Loucy (cell line): ENCODE measurements around the gene NINL.

Experiments
- EZH2phosphoT487 ChIP-seq: fragments of 200-600 bp; IDR thresholded peaks from 2 replicates; pipeline ENCODE4 v1.6.1; 2018; ENCODE audit warnings: antibody characterized with exemption, mild to moderate bottlenecking, moderate library complexity, borderline replicate concordance
- TF ChIP-seq, protein P1 (sequence below): fragments of 200-600 bp; sonication (generic); conservative IDR thresholded peaks from 2 replicates; pipeline ENCODE4 v1.5.1; 2014; ENCODE audit warnings: mild to moderate bottlenecking, antibody characterized with exemption, low read length

DNA sequence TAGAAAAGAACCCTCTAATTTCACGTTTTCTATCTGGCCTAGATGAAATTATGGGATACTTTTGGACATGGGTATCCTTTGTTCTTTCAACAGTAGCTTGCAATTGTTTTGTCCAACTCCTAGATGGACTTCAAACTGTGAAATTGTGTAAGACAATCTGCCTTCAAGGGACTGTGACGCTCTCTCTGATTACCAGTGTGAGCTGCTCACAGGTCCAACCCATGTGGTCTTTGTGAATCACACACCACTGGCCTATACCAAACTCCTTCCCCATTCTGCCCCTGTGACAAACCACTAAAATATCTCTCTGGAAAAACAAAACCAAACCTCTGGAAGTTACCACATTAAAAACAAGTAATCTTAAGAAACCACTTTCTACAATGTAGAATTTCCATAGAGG is 59.5 kb downstream of the NINL start:
- TF ChIP-seq, protein P1, sequence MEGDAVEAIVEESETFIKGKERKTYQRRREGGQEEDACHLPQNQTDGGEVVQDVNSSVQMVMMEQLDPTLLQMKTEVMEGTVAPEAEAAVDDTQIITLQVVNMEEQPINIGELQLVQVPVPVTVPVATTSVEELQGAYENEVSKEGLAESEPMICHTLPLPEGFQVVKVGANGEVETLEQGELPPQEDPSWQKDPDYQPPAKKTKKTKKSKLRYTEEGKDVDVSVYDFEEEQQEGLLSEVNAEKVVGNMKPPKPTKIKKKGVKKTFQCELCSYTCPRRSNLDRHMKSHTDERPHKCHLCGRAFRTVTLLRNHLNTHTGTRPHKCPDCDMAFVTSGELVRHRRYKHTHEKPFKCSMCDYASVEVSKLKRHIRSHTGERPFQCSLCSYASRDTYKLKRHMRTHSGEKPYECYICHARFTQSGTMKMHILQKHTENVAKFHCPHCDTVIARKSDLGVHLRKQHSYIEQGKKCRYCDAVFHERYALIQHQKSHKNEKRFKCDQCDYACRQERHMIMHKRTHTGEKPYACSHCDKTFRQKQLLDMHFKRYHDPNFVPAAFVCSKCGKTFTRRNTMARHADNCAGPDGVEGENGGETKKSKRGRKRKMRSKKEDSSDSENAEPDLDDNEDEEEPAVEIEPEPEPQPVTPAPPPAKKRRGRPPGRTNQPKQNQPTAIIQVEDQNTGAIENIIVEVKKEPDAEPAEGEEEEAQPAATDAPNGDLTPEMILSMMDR: no peak
- TF ChIP-seq EZH2phosphoT487: no peak
